ENCODE results near the gene MTMR10. TPM values are rescaled to one million over a fixed set of nuclear protein-coding genes. Genes with fewer than 3 reads are reported as not detected.

Gene MTMR10
- total and polyA plus RNA-seq, 9 donors, result 14.1 to 35.8 (median 23.4) TPM

DNA sequence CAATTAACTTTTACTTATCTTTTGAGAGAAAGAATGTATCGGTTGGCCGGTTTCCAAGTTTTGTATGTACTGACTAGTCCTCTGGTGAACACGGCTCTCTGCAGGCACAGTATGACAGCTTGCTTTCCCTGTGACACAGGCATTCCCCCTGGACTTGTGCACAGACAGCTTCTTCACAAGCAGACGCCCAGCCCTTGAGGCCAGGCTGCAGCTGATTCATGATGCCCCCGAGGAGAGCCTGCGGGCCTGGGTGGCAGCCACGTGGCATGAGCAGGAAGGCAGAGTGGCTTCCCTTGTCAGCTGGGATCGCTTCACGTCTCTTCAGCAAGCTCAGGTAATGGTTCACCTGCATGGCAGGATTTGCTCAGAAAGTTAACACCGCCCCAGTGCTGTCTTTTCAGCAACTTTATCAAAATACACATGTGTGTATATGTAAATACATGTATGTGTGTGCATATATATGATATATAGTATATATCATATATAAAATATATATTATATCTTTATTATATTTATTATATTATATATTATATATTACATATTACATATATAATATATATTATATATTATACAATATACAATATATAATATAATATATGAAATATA is 62.3 kb downstream of the MTMR10 start:
- no peaks in the 10 kb centered on the region for H3K27me3 ChIP-seq
- no peaks in the 10 kb centered on the region for H3K36me3 ChIP-seq
- H3K4me1 ChIP-seq (ENCODE audit: insufficient read depth), result no peaks in the 10 kb centered on the region
- no peak for DNase-seq
- no peak overlapping the region for H3K4me3 ChIP-seq
- no peak for TF ChIP-seq POLR2A (IDR thresholded peaks at IDR 0.05)
- TF ChIP-seq, protein P1, sequence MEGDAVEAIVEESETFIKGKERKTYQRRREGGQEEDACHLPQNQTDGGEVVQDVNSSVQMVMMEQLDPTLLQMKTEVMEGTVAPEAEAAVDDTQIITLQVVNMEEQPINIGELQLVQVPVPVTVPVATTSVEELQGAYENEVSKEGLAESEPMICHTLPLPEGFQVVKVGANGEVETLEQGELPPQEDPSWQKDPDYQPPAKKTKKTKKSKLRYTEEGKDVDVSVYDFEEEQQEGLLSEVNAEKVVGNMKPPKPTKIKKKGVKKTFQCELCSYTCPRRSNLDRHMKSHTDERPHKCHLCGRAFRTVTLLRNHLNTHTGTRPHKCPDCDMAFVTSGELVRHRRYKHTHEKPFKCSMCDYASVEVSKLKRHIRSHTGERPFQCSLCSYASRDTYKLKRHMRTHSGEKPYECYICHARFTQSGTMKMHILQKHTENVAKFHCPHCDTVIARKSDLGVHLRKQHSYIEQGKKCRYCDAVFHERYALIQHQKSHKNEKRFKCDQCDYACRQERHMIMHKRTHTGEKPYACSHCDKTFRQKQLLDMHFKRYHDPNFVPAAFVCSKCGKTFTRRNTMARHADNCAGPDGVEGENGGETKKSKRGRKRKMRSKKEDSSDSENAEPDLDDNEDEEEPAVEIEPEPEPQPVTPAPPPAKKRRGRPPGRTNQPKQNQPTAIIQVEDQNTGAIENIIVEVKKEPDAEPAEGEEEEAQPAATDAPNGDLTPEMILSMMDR (IDR thresholded peaks at IDR 0.05), result no peak
- no peak for TF ChIP-seq EP300 (IDR thresholded peaks at IDR 0.05)
- H3K9me3 ChIP-seq, result no peaks in the 10 kb centered on the region
- WGBS, 3 donors, result 79 to 84% (median 82%) methylated on average over 10 of the region's 10 CpGs
- no peak overlapping the region for H3K27ac ChIP-seq
- intact Hi-C loops (cut with DNase I), result no loop called here

DNA sequence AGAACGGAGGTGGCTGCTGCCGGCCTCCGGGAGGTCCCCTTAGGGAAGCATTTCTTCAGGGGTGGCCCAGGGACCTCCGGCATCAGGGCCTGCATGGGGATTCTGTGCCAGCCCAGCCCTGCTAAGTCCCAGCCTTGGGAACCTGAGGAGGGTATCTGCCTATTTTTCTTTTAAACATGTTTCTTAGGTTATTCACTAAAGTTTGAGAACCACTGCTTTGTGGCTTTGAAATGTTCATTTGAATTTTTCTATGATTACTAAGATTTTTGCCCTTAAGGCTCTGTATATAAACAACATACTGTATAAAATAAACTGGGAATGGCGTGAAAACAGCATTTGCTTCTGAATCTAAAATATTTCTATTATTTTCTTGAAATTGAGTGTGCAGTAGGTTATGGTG is 63.4 kb downstream of the MTMR10 start:
- no peak for DNase-seq
- WGBS, 3 donors, result 83 to 85% (median 83%) methylated on average over 5 of the region's 5 CpGs
- no peak overlapping the region for H3K4me3 ChIP-seq
- H3K4me1 ChIP-seq (ENCODE audit: insufficient read depth), result no peaks in the 10 kb centered on the region
- H3K27me3 ChIP-seq, result no peaks in the 10 kb centered on the region
- no peaks in the 10 kb centered on the region for H3K36me3 ChIP-seq
- H3K27ac ChIP-seq, result no peak overlapping the region
- TF ChIP-seq POLR2A (IDR thresholded peaks at IDR 0.05) (no peak), EP300 (IDR thresholded peaks at IDR 0.05) (no peak)
- TF ChIP-seq, protein P1 (IDR thresholded peaks at IDR 0.05), result no peak
- intact Hi-C loops (cut with DNase I), result no loop called here
- H3K9me3 ChIP-seq, result no peaks in the 10 kb centered on the region

DNA sequence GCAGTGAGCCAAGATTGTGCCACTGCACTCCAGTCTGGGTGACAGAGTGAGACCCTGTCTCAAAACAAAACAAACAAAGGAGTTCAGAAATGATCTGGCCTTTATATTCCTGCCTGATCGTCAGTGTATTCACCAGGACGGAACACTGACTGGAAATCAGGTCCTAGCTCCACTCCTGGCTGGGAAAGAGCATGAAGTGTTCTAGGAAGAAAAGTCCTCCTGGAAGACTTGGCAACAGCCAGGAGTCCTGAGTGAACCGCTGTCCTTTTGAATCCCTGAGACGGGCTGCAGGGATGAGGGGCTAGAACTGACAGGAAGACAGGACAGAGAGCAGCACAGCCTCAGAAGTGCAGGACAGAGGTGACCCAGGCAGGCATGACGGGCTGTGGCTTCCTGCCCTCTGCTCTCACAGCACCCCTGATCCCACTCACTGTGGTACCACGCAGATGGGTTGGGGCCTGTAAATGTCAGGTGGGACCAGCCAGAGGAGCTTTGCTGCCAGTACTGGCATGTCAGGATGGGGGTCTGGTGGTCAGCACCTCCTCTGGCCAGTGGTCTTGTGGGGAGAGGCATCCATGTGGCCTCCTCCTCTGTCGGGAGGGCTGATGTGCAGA is 64.2 kb downstream of the MTMR10 start:
- no peak for DNase-seq
- H3K4me1 ChIP-seq (ENCODE audit: insufficient read depth), result no peaks in the 10 kb centered on the region
- no peaks in the 10 kb centered on the region for H3K36me3 ChIP-seq

DNA sequence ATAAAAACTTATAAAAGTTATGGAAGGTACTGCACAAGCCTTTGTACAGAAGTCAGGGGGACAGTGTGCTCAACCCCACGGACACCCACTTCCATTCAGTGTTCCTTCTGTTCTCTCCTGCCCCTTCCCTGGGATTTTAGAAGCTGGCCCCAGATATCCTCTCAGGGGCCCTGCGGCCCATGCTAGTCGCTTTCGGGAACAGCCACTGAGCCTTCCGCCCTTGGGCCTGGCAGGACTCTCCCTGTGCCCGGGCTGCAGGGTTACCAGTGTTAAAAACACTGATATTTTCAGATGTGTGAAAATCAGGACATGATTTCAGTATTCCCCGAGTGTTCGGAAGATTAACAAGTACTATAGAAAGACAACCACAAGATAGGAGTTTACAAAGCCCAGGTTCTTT is 65.3 kb downstream of the MTMR10 start:
- 93 to 97% (median 94%) methylated on average over 8 of the region's 8 CpGs for WGBS, 3 donors
- Histone ChIP-seq H3K36me3 (no peaks in the 10 kb centered on the region), H3K4me3 (no peak overlapping the region), H3K4me1 (ENCODE audit: insufficient read depth) (no peaks in the 10 kb centered on the region), H3K9me3 (no peaks in the 10 kb centered on the region), H3K27me3 (no peaks in the 10 kb centered on the region), H3K27ac (no peak overlapping the region)
- TF ChIP-seq EP300 (IDR thresholded peaks at IDR 0.05), result no peak
- TF ChIP-seq POLR2A (IDR thresholded peaks at IDR 0.05), result no peak
- TF ChIP-seq, protein P1 (IDR thresholded peaks at IDR 0.05), result no peak
- no peak for DNase-seq
- intact Hi-C loops (cut with DNase I), result no loop called here

More for the DNA sequence above, 64.2 kb downstream of the MTMR10 start:
- no peaks in the 10 kb centered on the region for H3K9me3 ChIP-seq
- TF ChIP-seq EP300 (IDR thresholded peaks at IDR 0.05) (no peak), POLR2A (IDR thresholded peaks at IDR 0.05) (no peak)
- TF ChIP-seq, protein P1 (IDR thresholded peaks at IDR 0.05), result no peak
- H3K4me3 ChIP-seq, result no peak overlapping the region
- H3K27ac ChIP-seq, result no peak overlapping the region
- intact Hi-C loops (cut with DNase I), result no loop called here
- 80 to 85% (median 84%) methylated on average over 7 of the region's 7 CpGs for WGBS, 3 donors
- no peaks in the 10 kb centered on the region for H3K27me3 ChIP-seq

Data from ovary (tissue), 9 donors.